Measurements from ENCODE around the gene MTPN.

DNA sequence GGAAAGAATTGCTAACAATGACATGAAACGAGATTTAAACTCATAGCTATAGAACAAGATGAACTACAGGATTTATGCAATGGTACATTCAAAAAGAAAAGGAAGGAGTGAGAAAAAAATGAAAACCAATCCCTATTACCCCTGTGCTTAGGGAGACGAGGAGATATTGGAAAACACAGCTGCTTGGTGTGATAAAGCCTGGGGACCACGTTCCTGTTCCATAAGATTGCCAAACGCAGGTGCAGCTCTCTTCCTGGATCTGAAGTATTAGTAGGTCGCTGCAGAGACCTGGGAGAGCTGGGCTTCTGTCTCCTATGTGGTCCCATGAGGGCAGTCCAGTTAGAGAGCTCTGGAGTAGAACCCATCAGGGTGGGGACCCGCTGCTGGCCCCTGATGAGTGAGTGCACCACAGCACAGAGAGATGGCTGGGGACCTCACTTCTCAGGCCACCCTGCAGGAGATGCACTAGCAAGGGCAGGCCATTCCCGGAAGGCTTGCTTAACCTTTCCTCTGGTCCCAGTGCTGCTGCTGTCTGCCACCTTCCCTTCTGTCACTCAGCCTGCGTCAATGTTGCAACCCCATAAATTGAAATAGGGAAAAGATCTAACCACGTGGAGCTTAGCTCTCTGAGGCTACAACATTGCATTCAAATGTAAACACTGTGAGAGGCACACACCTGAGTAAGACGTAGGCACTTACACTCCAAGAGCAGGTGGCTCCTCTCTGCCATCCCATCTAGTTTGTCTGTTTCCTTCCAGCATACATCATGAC lies 57.9 kb downstream of the MTPN start:
- TF ChIP-seq POLR2AphosphoS5 (IDR thresholded peaks at IDR 0.05; ENCODE audit: borderline replicate concordance, low read depth, low read length) = no peak
- no peak for TF ChIP-seq EZH2 (IDR thresholded peaks at IDR 0.05)
